ENCODE measurements around the gene TEAD3.

- TF ChIP-seq CTCF (IDR thresholded peaks at IDR 0.05): no peak
- no peak for TF ChIP-seq POLR2A (IDR thresholded peaks at IDR 0.05)
Measured at GRCh38 chr6:35534407-35535170, 37.7 kb upstream of the TEAD3 start.

Data from right lobe of liver (tissue), 4 donors.